ENCODE data around the gene ATP2B3.

DNA sequence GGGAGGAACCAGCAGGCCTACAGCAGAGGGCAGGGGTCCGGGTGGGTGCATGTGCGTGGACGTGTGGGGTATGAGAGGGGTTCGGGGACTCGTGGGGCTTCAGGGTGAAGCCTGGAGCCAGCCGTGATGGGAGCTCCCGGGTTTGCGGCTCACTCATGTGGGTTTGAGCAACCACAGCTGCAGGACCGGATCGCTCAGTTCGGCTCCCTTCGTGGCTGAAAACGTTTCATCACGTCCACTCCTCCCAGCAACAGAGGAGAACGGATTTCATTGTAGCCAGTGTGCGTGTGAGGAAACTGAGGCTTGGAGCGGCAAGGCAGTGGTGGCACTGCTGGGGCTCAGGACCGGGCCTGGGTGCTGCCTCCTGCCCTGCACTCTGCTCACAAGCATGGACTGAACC lies 12.1 kb upstream of the ATP2B3 start:
- TF ChIP-seq, protein P1, sequence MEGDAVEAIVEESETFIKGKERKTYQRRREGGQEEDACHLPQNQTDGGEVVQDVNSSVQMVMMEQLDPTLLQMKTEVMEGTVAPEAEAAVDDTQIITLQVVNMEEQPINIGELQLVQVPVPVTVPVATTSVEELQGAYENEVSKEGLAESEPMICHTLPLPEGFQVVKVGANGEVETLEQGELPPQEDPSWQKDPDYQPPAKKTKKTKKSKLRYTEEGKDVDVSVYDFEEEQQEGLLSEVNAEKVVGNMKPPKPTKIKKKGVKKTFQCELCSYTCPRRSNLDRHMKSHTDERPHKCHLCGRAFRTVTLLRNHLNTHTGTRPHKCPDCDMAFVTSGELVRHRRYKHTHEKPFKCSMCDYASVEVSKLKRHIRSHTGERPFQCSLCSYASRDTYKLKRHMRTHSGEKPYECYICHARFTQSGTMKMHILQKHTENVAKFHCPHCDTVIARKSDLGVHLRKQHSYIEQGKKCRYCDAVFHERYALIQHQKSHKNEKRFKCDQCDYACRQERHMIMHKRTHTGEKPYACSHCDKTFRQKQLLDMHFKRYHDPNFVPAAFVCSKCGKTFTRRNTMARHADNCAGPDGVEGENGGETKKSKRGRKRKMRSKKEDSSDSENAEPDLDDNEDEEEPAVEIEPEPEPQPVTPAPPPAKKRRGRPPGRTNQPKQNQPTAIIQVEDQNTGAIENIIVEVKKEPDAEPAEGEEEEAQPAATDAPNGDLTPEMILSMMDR (IDR thresholded peaks at IDR 0.05) = no peak
- TF ChIP-seq POLR2A (IDR thresholded peaks at IDR 0.05) = no peak
